ENCODE results near the gene E2F7.

DNA sequence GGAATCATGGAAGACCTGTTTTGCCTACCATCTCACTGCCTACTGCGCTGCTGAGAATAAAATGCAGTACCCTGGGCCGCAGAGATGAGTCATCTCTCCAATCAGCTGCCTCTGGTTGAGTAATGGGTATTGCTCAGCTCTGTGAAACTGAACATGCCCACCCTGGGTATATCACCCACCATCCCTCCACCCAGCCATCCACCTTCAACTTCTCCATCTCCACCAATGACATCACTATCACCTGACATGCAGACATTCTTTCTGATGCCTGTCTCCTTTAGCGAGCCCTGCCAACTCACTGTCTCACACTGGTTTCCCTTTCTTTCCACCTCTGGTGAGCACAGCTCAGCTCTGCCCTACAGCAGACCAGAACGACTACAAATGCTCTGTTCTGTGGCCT lies 33.6 kb downstream of the E2F7 start:
- TF ChIP-seq, protein P1, sequence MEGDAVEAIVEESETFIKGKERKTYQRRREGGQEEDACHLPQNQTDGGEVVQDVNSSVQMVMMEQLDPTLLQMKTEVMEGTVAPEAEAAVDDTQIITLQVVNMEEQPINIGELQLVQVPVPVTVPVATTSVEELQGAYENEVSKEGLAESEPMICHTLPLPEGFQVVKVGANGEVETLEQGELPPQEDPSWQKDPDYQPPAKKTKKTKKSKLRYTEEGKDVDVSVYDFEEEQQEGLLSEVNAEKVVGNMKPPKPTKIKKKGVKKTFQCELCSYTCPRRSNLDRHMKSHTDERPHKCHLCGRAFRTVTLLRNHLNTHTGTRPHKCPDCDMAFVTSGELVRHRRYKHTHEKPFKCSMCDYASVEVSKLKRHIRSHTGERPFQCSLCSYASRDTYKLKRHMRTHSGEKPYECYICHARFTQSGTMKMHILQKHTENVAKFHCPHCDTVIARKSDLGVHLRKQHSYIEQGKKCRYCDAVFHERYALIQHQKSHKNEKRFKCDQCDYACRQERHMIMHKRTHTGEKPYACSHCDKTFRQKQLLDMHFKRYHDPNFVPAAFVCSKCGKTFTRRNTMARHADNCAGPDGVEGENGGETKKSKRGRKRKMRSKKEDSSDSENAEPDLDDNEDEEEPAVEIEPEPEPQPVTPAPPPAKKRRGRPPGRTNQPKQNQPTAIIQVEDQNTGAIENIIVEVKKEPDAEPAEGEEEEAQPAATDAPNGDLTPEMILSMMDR (IDR thresholded peaks at IDR 0.05) = no peak
- TF ChIP-seq SIN3A (IDR thresholded peaks at IDR 0.05; ENCODE audit: borderline replicate concordance, insufficient read depth, low read depth, low read length) (no peak), POLR2AphosphoS5 (IDR thresholded peaks at IDR 0.05; ENCODE audit: low read depth, low read length) (no peak), TCF7L2 (IDR thresholded peaks at IDR 0.05; ENCODE audit: low read depth, low read length) (no peak)
- TF ChIP-seq, protein P2, sequence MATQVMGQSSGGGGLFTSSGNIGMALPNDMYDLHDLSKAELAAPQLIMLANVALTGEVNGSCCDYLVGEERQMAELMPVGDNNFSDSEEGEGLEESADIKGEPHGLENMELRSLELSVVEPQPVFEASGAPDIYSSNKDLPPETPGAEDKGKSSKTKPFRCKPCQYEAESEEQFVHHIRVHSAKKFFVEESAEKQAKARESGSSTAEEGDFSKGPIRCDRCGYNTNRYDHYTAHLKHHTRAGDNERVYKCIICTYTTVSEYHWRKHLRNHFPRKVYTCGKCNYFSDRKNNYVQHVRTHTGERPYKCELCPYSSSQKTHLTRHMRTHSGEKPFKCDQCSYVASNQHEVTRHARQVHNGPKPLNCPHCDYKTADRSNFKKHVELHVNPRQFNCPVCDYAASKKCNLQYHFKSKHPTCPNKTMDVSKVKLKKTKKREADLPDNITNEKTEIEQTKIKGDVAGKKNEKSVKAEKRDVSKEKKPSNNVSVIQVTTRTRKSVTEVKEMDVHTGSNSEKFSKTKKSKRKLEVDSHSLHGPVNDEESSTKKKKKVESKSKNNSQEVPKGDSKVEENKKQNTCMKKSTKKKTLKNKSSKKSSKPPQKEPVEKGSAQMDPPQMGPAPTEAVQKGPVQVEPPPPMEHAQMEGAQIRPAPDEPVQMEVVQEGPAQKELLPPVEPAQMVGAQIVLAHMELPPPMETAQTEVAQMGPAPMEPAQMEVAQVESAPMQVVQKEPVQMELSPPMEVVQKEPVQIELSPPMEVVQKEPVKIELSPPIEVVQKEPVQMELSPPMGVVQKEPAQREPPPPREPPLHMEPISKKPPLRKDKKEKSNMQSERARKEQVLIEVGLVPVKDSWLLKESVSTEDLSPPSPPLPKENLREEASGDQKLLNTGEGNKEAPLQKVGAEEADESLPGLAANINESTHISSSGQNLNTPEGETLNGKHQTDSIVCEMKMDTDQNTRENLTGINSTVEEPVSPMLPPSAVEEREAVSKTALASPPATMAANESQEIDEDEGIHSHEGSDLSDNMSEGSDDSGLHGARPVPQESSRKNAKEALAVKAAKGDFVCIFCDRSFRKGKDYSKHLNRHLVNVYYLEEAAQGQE (IDR thresholded peaks at IDR 0.05; ENCODE audit: insufficient read depth in 1 of 2, low read depth in 2 of 2, low read length in 1 of 2) = no peak

All from Panc1 (cell line).